Measurements from ENCODE around the gene IFT81.
"Not testable (repeated sequence)": the region's sequence is repeated elsewhere in the genome, so short reads cannot be mapped to it uniquely, and the experiment has no call there.

Gene IFT81

DNA sequence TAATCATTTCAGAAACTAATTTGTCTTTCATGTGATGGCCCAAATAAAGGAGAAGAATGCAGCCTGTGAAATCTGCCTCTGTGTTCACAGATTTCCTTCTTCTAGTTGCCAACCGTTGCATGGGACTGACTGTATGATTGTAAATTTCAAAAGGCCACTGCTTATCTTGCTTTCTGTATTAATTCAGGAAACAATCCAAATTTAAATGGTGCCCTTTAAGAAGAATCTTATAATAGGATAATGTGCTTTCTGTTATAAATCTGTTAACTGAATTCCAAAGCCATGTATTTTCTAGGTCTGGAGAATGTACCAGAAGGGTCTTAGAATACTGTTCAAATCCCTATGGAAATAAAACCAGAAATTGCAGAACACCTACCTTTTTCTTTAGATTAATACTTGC lies 98.3 kb downstream of the IFT81 start:
- DNase-seq (ENCODE audit: insufficient read length) (no peak), FAIRE-seq (no peak)
- TF ChIP-seq TAF1 (IDR thresholded peaks at IDR 0.05; ENCODE audit: borderline replicate concordance, low read depth, low read length) (no peak), POLR2A (IDR thresholded peaks at IDR 0.05; ENCODE audit: low read depth, low read length) (no peak), POLR2AphosphoS5 (IDR thresholded peaks at IDR 0.05; ENCODE audit: low read depth, low read length) (no peak)

GRCh38 chr12:110223777-110224378 lies 99.7 kb downstream of the IFT81 start:
- FAIRE-seq, result no peak
- no peak for DNase-seq (ENCODE audit: insufficient read length)
- no peak for TF ChIP-seq TAF1 (IDR thresholded peaks at IDR 0.05; ENCODE audit: borderline replicate concordance, low read depth, low read length)
- TF ChIP-seq POLR2A (IDR thresholded peaks at IDR 0.05; ENCODE audit: low read depth, low read length), result no peak
- no peak for TF ChIP-seq POLR2AphosphoS5 (IDR thresholded peaks at IDR 0.05; ENCODE audit: low read depth, low read length)

DNA sequence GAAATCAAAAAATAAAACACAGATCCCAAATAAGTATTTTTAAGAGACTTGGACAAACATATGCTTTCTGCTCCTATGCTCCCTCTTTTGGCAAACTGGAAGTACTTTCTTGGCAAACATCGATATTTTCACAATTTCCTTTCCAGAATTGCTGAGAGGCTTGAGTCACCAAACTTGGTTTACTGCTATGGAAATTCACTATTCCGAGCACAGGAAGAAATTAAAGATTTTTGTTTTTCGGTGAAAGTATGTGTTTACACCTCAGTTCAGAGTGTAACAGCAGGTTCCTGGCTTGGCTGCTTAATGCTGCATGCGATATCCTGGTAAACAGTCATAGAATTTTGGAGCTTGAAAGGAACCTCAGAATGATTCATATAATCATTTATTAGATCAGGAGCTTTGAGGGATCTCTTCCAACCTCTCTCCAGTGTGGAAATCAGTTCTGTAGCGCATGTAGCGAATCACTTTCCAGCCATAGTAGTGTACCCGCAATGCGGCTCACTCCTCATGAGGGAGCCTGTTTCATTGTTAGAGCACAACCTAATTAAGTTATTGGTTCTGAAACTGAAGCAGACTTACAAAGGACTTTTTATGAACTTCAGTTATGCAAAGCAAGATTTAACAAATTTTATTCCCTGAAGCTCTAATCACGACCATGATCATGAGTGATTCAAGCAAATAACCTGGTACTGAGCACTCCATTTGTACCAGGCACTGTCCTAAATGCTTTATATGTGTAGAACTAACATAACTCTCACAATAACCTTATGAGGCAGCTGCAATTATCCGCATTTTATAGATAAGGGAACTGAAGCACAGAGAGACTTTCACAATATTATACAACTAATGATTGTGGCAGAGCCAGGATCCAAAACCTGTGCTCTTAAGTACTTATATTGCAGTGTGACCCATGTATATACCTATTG lies 100.5 kb downstream of the IFT81 start:
- no peak for TF ChIP-seq POLR2AphosphoS5 (IDR thresholded peaks at IDR 0.05; ENCODE audit: low read depth, low read length)
- no peak for TF ChIP-seq TAF1 (IDR thresholded peaks at IDR 0.05; ENCODE audit: borderline replicate concordance, low read depth, low read length)
- TF ChIP-seq POLR2A (IDR thresholded peaks at IDR 0.05; ENCODE audit: low read depth, low read length), result no peak
- DNase-seq (ENCODE audit: insufficient read length) (no peak), FAIRE-seq (no peak)

- FAIRE-seq, result no peak
- TF ChIP-seq TAF1 (IDR thresholded peaks at IDR 0.05; ENCODE audit: borderline replicate concordance, low read depth, low read length) (no peak), POLR2A (IDR thresholded peaks at IDR 0.05; ENCODE audit: low read depth, low read length) (no peak), POLR2AphosphoS5 (IDR thresholded peaks at IDR 0.05; ENCODE audit: low read depth, low read length) (no peak)
- no peak for DNase-seq (ENCODE audit: insufficient read length)
Measured at GRCh38 chr12:110227138-110227537, 103.0 kb downstream of the IFT81 start.

DNA sequence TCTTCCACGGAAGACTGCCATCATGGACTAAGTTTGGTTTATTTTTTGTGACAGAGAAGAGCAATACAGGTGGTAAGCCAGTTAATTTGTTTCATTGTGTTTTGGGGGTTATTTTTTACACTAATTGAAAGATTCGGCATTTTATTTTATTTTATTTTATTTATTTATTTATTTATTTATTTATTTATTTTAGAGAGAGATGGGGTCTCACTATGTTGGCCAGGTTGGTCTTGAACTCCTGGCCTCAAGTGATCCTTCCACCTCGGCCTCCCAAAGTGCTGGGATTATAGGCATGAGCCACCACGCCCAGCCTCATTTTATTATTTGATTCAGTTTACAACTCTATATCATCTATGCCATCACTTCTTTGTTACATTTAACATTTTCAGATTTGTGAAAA lies 104.2 kb downstream of the IFT81 start:
- FAIRE-seq; DNase-seq (ENCODE audit: insufficient read length): not testable (repeated sequence)

DNA sequence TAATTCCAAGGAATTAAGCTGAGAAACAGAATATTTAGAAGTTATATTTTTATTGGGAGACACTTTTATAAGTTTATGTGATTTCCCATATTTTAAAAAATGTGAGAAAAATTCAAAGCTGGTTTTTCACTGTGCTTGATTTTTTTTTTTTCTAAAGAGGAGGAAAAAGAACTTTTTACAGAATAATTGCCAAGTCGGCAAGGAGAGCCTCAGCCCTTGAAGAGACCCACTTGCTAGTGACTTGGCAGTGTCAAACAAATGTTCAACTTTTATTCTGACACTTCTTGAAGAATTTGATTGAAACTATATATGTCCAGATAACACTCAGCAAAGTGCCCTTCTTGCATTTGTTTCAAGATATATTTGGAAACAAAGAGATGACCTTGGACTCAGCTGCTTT lies 104.6 kb downstream of the IFT81 start:
- FAIRE-seq, result no peak
- no peak for DNase-seq (ENCODE audit: insufficient read length)
- TF ChIP-seq POLR2AphosphoS5 (IDR thresholded peaks at IDR 0.05; ENCODE audit: low read depth, low read length), result no peak
- no peak for TF ChIP-seq POLR2A (IDR thresholded peaks at IDR 0.05; ENCODE audit: low read depth, low read length)
- TF ChIP-seq TAF1 (IDR thresholded peaks at IDR 0.05; ENCODE audit: borderline replicate concordance, low read depth, low read length), result no peak

- TF ChIP-seq TAF1 (IDR thresholded peaks at IDR 0.05; ENCODE audit: borderline replicate concordance, low read depth, low read length) (no peak), POLR2A (IDR thresholded peaks at IDR 0.05; ENCODE audit: low read depth, low read length) (no peak), POLR2AphosphoS5 (IDR thresholded peaks at IDR 0.05; ENCODE audit: low read depth, low read length) (no peak)
- FAIRE-seq (no peak), DNase-seq (ENCODE audit: insufficient read length) (no peak)
Measured at GRCh38 chr12:110229409-110229808, 105.3 kb downstream of the IFT81 start.

GRCh38 chr12:110230655-110231054 lies 106.5 kb downstream of the IFT81 start:
- DNase-seq (ENCODE audit: insufficient read length) (no peak), FAIRE-seq (no peak)
- no peak for TF ChIP-seq POLR2A (IDR thresholded peaks at IDR 0.05; ENCODE audit: low read depth, low read length)
- TF ChIP-seq POLR2AphosphoS5 (IDR thresholded peaks at IDR 0.05; ENCODE audit: low read depth, low read length), result no peak
- TF ChIP-seq TAF1 (IDR thresholded peaks at IDR 0.05; ENCODE audit: borderline replicate concordance, low read depth, low read length), result no peak

DNA sequence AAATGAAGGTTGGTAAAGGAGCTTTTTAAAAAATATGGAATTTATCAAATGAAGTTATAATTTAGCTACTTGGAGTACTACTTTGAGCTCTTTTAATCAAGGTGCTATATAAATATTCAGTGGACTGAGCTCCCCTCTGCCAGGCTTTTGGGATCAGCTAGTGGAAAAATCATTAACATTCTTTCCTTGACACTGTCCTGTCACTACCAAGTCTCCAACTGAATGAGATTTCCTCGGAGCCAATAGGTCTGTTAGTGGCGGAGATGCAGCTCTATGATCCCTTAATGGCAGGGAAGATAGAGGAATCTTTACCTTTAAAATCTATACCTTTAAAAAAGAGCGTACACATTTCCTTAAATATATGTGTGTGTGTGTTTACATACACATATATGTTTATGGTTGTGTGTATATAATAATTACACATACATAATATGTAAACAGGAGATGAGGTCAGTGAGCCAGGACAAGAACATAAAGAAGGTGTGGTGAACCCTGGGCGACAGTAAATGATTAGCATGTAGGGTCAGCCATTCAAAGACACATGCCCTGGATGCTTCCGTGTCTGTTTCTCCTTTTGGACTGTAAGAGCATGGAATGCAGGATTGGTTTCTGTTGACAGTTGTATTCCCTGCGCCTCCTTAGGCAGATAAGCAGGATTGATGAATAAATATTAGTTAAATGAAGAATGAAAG lies 109.2 kb downstream of the IFT81 start:
- DNase-seq (ENCODE audit: insufficient read length), result no peak
- TF ChIP-seq POLR2A (IDR thresholded peaks at IDR 0.05; ENCODE audit: low read depth, low read length), result no peak
- FAIRE-seq, result no peak

DNA sequence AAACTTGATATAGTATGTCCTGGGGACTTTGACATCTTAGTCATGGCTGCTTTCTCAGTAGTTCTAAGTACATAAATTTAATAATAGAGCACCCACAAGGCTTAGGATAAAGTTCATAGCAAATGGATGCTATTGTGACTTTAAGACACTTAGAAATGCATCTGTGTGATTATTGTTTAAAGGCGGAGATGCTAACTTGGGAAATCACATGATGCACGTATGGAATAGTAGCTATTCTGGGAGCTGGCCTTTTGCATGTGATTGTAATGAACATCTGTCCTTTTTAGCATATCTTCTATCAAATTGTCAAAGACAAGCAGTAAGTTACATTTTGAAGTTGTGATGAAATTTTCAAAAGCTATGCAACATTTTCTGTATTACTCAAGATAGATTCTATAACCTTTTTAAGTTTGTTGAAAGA lies 110.2 kb downstream of the IFT81 start:
- FAIRE-seq (no peak), DNase-seq (ENCODE audit: insufficient read length) (no peak)
- TF ChIP-seq TAF1 (IDR thresholded peaks at IDR 0.05; ENCODE audit: borderline replicate concordance, low read depth, low read length), result no peak
- TF ChIP-seq POLR2A (IDR thresholded peaks at IDR 0.05; ENCODE audit: low read depth, low read length), result no peak
- no peak for TF ChIP-seq POLR2AphosphoS5 (IDR thresholded peaks at IDR 0.05; ENCODE audit: low read depth, low read length)

- TF ChIP-seq POLR2AphosphoS5 (IDR thresholded peaks at IDR 0.05; ENCODE audit: low read depth, low read length), result no peak
- TF ChIP-seq TAF1 (IDR thresholded peaks at IDR 0.05; ENCODE audit: borderline replicate concordance, low read depth, low read length), result no peak
- TF ChIP-seq POLR2A (IDR thresholded peaks at IDR 0.05; ENCODE audit: low read depth, low read length), result no peak
- FAIRE-seq, result no peak
- no peak for DNase-seq (ENCODE audit: insufficient read length)
Measured at GRCh38 chr12:110234755-110235154, 110.6 kb downstream of the IFT81 start.

- TF ChIP-seq POLR2AphosphoS5 (IDR thresholded peaks at IDR 0.05; ENCODE audit: low read depth, low read length) (no peak), TAF1 (IDR thresholded peaks at IDR 0.05; ENCODE audit: borderline replicate concordance, low read depth, low read length) (no peak), POLR2A (IDR thresholded peaks at IDR 0.05; ENCODE audit: low read depth, low read length) (no peak)
- FAIRE-seq, result no peak
- no peak for DNase-seq (ENCODE audit: insufficient read length)
Measured at GRCh38 chr12:110235383-110235782, 111.2 kb downstream of the IFT81 start.

Measured in GM12892 (cell line).